H9 (cell line): ENCODE data around the gene ARSG. TPM values are rescaled to one million over a fixed set of nuclear protein-coding genes. Genes with fewer than 3 reads are reported as not detected.

ENCODE experiments used
- DNase-seq: peaks from one replicate; pipeline ENCODE4 v3.0.0-alpha.2; 2017
- H2AFZ ChIP-seq: one replicate; pipeline ENCODE4 v1.6.1; 2013; ENCODE audit warnings: mild to moderate bottlenecking, low read length, control low read depth, moderate library complexity
- H2AK5ac ChIP-seq: 2 replicates; pipeline ENCODE4 v1.6.1; 2013; ENCODE audit warnings: low read length, control low read depth, mixed read lengths; ENCODE audit not compliant: insufficient read length
- H2BK120ac ChIP-seq: one replicate; pipeline ENCODE4 v1.6.1; 2013; ENCODE audit warnings: low read depth, mild to moderate bottlenecking, low read length, control low read depth, inconsistent platforms; ENCODE audit not compliant: poor library complexity, severe bottlenecking
- H2BK12ac ChIP-seq: 2 replicates; pipeline ENCODE4 v1.6.1; 2013; ENCODE audit warnings: low read length, control low read depth, mixed read lengths, low read depth; ENCODE audit not compliant: insufficient read length
- H2BK15ac ChIP-seq: 2 replicates; pipeline ENCODE4 v1.6.1; 2013; ENCODE audit warnings: low read depth, low read length, control low read depth
- H2BK20ac ChIP-seq: one replicate; pipeline ENCODE4 v1.6.1; 2013; ENCODE audit warnings: low read depth, mild to moderate bottlenecking, low read length, control low read depth, inconsistent platforms; ENCODE audit not compliant: poor library complexity, severe bottlenecking
- H2BK5ac ChIP-seq: 2 replicates; pipeline ENCODE4 v1.6.1; 2013; ENCODE audit warnings: low read length, control low read depth, mixed read lengths; ENCODE audit not compliant: insufficient read length
- H3K14ac ChIP-seq: 2 replicates; pipeline ENCODE4 v1.6.1; 2013; ENCODE audit warnings: low read length, control low read depth; ENCODE audit not compliant: insufficient read depth
- H3K18ac ChIP-seq: 2 replicates; pipeline ENCODE4 v1.6.1; 2013; ENCODE audit warnings: low read depth, mild to moderate bottlenecking, mixed read lengths, low read length, control low read depth; ENCODE audit not compliant: insufficient read length
- H3K23ac ChIP-seq: 2 replicates; pipeline ENCODE4 v1.6.1; 2013; ENCODE audit warnings: low read length, control low read depth, mixed read lengths, low read depth; ENCODE audit not compliant: insufficient read length
- H3K23me2 ChIP-seq: 2 replicates; pipeline ENCODE4 v1.6.1; 2013; ENCODE audit warnings: low read depth, mild to moderate bottlenecking, mixed read lengths, low read length, control low read depth; ENCODE audit not compliant: insufficient read length, poor library complexity, severe bottlenecking
- H3K27ac ChIP-seq: 2 replicates; pipeline ENCODE4 v1.5.1; 2013; ENCODE audit warnings: low read length, control low read depth, mixed read lengths, low read depth; ENCODE audit not compliant: insufficient read length
- H3K27me3 ChIP-seq: 2 replicates; pipeline ENCODE4 v1.6.1; 2013; ENCODE audit warnings: low read length, control low read depth, inconsistent platforms; ENCODE audit not compliant: insufficient read depth
- H3K4ac ChIP-seq: 2 replicates; pipeline ENCODE4 v1.6.1; 2013; ENCODE audit warnings: low read depth, mild to moderate bottlenecking, control low read depth, inconsistent platforms, low read length, moderate library complexity
- H3K4me1 ChIP-seq: 2 replicates; pipeline ENCODE4 v1.6.1; 2013; ENCODE audit warnings: low read length, control low read depth, inconsistent platforms; ENCODE audit not compliant: insufficient read depth
- H3K4me2 ChIP-seq: 2 replicates; pipeline ENCODE4 v1.6.1; 2013; ENCODE audit warnings: low read length, control low read depth, mixed read lengths; ENCODE audit not compliant: insufficient read length, insufficient read depth
- H3K56ac ChIP-seq: 2 replicates; pipeline ENCODE4 v1.6.1; 2013; ENCODE audit warnings: low read depth, mild to moderate bottlenecking, mixed read lengths, low read length, control low read depth; ENCODE audit not compliant: insufficient read length
- H3K79me1 ChIP-seq: 2 replicates; pipeline ENCODE4 v1.6.1; 2013; ENCODE audit warnings: low read depth, mild to moderate bottlenecking, moderate library complexity, low read length, control low read depth, inconsistent platforms; ENCODE audit not compliant: insufficient read depth, poor library complexity, severe bottlenecking
- H3K79me2 ChIP-seq: 2 replicates; pipeline ENCODE4 v1.6.1; 2013; ENCODE audit warnings: low read length, control low read depth, inconsistent platforms; ENCODE audit not compliant: insufficient read depth
- H3K9ac ChIP-seq: 2 replicates; pipeline ENCODE4 v1.6.1; 2013; ENCODE audit warnings: low read length, control low read depth, mixed read lengths; ENCODE audit not compliant: insufficient read length; ENCODE audit errors: extremely low read depth
- H3K9me3 ChIP-seq: one replicate; pipeline ENCODE4 v1.6.1; 2013; ENCODE audit warnings: low read depth, low read length, inconsistent platforms; ENCODE audit not compliant: control insufficient read depth
- H3T11ph ChIP-seq: one replicate; pipeline ENCODE4 v1.6.1; 2013; ENCODE audit warnings: mild to moderate bottlenecking, low read length, control low read depth, inconsistent platforms
- H4K20me1 ChIP-seq: one replicate; pipeline ENCODE4 v1.6.1; 2013; ENCODE audit not compliant: control insufficient read depth, insufficient read length, insufficient read depth
- H4K5ac ChIP-seq: 2 replicates; pipeline ENCODE4 v1.6.1; 2013; ENCODE audit warnings: low read depth, mild to moderate bottlenecking, mixed read lengths, low read length, control low read depth; ENCODE audit not compliant: insufficient read length
- H4K8ac ChIP-seq: replicated peaks from 2 replicates; pipeline ENCODE4 v1.6.1; 2013; ENCODE audit warnings: low read length, control low read depth, mixed read lengths, low read depth; ENCODE audit not compliant: insufficient read length
- H4K91ac ChIP-seq: 2 replicates; pipeline ENCODE4 v1.6.1; 2013; ENCODE audit warnings: low read depth, mild to moderate bottlenecking, moderate library complexity, mixed read lengths, low read length, control low read depth; ENCODE audit not compliant: insufficient read length
- H3K27ac Mint-ChIP-seq, 3 experiments: 2 replicates in 2 of 3; 3 replicates in 1 of 3; pipeline ENCODE4 v1.8.0; 2020 to 2021; ENCODE audit warnings: mixed read lengths in 3 of 3, mild to moderate bottlenecking in 1 of 3, moderate library complexity in 1 of 3
- H3K27me3 Mint-ChIP-seq: 2 replicates; pipeline ENCODE4 v1.8.0; 2021; ENCODE audit warnings: low read depth, mild to moderate bottlenecking, moderate library complexity, mixed read lengths
- H3K36me3 Mint-ChIP-seq, 3 experiments: 2 replicates in 2 of 3; 3 replicates in 1 of 3; pipeline ENCODE4 v1.8.0; 2020 to 2021; ENCODE audit warnings: low read depth in 3 of 3, mixed read lengths in 3 of 3; ENCODE audit not compliant: insufficient read depth in 1 of 3
- H3K4me1 Mint-ChIP-seq, 2 experiments: 2 replicates each; pipeline ENCODE4 v1.8.0; 2020; ENCODE audit warnings: mixed read lengths in 2 of 2
- H3K4me3 Mint-ChIP-seq, 2 experiments: 2 replicates in 1 of 2; 3 replicates in 1 of 2; pipeline ENCODE4 v1.8.0; 2020 to 2021; ENCODE audit warnings: mild to moderate bottlenecking in 2 of 2, mixed read lengths in 2 of 2, moderate library complexity in 1 of 2
- H3K9me3 Mint-ChIP-seq, 2 experiments: 2 replicates in 1 of 2; 3 replicates in 1 of 2; pipeline ENCODE4 v1.8.0; 2020; ENCODE audit warnings: mild to moderate bottlenecking in 2 of 2, mixed read lengths in 2 of 2, moderate library complexity in 1 of 2
- WGBS: extraction: QIAGEN DNeasy Blood & Tissue Kit; methylation state at CpG from one replicate; pipeline ENCODE4 v1.1.7; 2013; ENCODE audit warnings: missing lambda C conversion rate, low lambda C conversion rate, mixed read lengths; ENCODE audit not compliant: insufficient read length; ENCODE audit errors: extremely low coverage; 5-methylcytosine and 5-hydroxymethylcytosine counted together
- total RNA-seq: library from RNA; stranded (reverse); gene quantifications from 2 replicates; pipeline ENCODE4 v1.2.1, GENCODE V29; 2021
- TF ChIP-seq, protein P1 (sequence below): fragments of 200-600 bp; sonication (generic); conservative IDR thresholded peaks from 3 replicates; pipeline ENCODE4 v1.8.0; 2021; ENCODE audit warnings: antibody characterized with exemption, mild to moderate bottlenecking

Gene ARSG
- total RNA-seq, 1 experiment from 2014 or later: 3.6 TPM

DNA sequence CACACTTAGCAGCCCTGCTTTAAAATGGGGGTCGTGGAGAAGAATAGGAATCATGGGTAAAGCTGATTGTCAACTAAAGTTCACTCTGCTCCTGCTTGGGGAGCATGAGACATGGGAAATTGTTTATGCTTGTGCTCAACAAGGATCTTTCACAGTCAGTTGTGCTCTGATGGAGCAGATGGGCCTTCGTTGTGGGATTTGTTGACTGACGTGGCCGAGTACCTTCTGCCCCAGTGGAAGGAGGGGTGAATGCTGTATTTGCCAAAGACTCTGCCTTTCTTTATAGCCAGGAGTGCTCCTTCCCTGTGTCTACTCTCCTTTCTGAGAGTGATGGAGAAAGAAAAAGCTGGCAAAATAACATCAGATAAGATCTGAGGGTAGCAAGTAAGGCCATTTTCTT is 11.4 kb downstream of the ARSG start:
- no peak overlapping the region for H4K5ac ChIP-seq
- no peak overlapping the region for H2BK15ac ChIP-seq
- H3K56ac ChIP-seq: no peak overlapping the region
- H4K91ac ChIP-seq: no peak overlapping the region
- H3K27me3 ChIP-seq: no peaks in the 10 kb centered on the region
- H3T11ph ChIP-seq: no peak overlapping the region
- H3K9ac ChIP-seq: no peak overlapping the region
- WGBS: no CpG with 5 or more reads among the region's 4 CpGs
- H3K9me3 Mint-ChIP-seq: peaks cover 0 to 3% of the 10 kb centered on the region in 2 experiments; a peak in 2 of 5 replicates
- H3K27ac ChIP-seq: no peak overlapping the region
- no peak overlapping the region for H3K4ac ChIP-seq
- H3K79me2 ChIP-seq: no peaks in the 10 kb centered on the region
- no peak overlapping the region for H2BK12ac ChIP-seq
- H3K14ac ChIP-seq: no peak overlapping the region
- H3K27ac Mint-ChIP-seq: peak overlapping the region in 1 of 3 experiments; percentile 86; a peak in 1 of 7 replicates
- no peak overlapping the region for H2AFZ ChIP-seq
- H3K4me3 Mint-ChIP-seq: peak overlapping the region in 1 of 2 experiments; percentile 7; a peak in 1 of 5 replicates
- no peaks in the 10 kb centered on the region for H3K23me2 ChIP-seq
- no peak overlapping the region for H2BK120ac ChIP-seq
- H3K4me2 ChIP-seq: no peak overlapping the region
- no peaks in the 10 kb centered on the region for H3K9me3 ChIP-seq
- peaks cover 21 to 28% of the 10 kb centered on the region in 2 experiments for H3K4me1 Mint-ChIP-seq
- no peak overlapping the region for H3K18ac ChIP-seq
- H4K8ac ChIP-seq: no peak overlapping the region
- no peaks in the 10 kb centered on the region for H3K79me1 ChIP-seq
- TF ChIP-seq, protein P1, sequence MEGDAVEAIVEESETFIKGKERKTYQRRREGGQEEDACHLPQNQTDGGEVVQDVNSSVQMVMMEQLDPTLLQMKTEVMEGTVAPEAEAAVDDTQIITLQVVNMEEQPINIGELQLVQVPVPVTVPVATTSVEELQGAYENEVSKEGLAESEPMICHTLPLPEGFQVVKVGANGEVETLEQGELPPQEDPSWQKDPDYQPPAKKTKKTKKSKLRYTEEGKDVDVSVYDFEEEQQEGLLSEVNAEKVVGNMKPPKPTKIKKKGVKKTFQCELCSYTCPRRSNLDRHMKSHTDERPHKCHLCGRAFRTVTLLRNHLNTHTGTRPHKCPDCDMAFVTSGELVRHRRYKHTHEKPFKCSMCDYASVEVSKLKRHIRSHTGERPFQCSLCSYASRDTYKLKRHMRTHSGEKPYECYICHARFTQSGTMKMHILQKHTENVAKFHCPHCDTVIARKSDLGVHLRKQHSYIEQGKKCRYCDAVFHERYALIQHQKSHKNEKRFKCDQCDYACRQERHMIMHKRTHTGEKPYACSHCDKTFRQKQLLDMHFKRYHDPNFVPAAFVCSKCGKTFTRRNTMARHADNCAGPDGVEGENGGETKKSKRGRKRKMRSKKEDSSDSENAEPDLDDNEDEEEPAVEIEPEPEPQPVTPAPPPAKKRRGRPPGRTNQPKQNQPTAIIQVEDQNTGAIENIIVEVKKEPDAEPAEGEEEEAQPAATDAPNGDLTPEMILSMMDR: no peak
- H2BK20ac ChIP-seq: no peak overlapping the region
- H2AK5ac ChIP-seq: no peak overlapping the region
- no peak overlapping the region for H2BK5ac ChIP-seq
- H3K23ac ChIP-seq: no peak overlapping the region
- no peak for DNase-seq
- peaks cover 8 to 17% (median 8%) of the 10 kb centered on the region in 3 experiments for H3K36me3 Mint-ChIP-seq
- no peaks in the 10 kb centered on the region for H4K20me1 ChIP-seq
- H3K27me3 Mint-ChIP-seq: peaks cover 12% of the 10 kb centered on the region
- H3K4me1 ChIP-seq: peaks cover 3% of the 10 kb centered on the region; the same call in 1 of the 2 replicates
